Gastroesophageal sphincter (tissue), 3 donors: ENCODE measurements around the gene RAB25.

Experiments
- EP300 ChIP-seq: sonication (generic); formaldehyde crosslinking; IDR thresholded peaks from one replicate; pipeline ENCODE4 v1.6.1; 2017; ENCODE audit warnings: antibody characterized with exemption, mild to moderate bottlenecking
- POLR2A ChIP-seq, 2 donors: fragments of 450-650 bp; IDR thresholded peaks; one replicate each; pipeline ENCODE4 v1.6.1; 2017; ENCODE audit warnings: antibody characterized with exemption in 2 of 2, mild to moderate bottlenecking in 2 of 2, moderate library complexity in 1 of 2
- POLR2AphosphoS5 ChIP-seq: sonication (generic); formaldehyde crosslinking; IDR thresholded peaks from one replicate; pipeline ENCODE4 v1.6.1; 2017; ENCODE audit warnings: antibody characterized with exemption
- TF ChIP-seq, protein P1 (sequence below), 4 experiments: fragments of 200-600 bp in 2 of 4; fragments of 450-650 bp in 2 of 4; sonication (generic) in 1 of 4; IDR thresholded peaks; one replicate each; pipeline ENCODE4 v1.5.1; 2017 to 2019; ENCODE audit warnings: antibody characterized with exemption in 4 of 4, mild to moderate bottlenecking in 2 of 4, moderate library complexity in 2 of 4

DNA sequence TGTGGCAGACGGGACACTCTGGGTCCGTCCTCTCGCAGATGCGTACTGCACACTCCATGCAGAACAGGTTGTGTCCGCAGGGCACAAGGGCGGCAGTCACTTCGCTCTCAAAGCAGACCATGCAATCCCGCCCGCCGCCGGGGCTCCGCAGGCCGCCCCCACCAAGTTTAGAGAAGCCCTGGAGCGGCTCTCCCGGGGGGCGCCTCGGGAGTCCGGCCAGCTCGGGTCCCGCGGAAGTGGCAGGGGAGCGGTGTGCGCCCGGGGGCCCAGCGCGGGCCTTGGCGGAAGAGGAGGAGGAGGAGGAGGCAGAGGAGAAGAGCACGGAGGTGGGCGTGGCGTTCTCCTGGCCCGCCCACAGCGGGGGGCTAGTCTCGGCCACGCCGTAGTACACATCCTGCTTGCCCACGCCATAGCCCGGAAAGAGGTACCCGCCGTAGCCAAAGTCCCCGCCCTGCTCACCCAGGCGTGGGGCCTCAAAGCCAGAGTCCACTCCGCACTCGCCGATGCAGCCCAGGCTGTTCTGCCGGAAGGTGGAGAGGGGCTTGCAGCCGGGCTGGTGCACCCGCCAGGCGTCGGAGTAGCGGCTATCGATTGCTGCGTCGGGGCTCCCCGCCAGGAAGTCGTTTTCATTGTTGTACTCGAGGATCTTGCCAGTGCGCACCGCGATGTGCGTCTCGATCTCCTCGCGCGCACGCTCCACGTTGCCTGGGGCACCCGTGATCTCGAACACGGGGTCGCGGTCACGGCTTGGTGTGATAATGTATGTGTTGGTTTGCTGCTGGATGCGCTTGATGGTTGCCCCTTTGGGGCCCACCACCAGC, 15.9 kb downstream of the RAB25 start:
- TF ChIP-seq, protein P1, sequence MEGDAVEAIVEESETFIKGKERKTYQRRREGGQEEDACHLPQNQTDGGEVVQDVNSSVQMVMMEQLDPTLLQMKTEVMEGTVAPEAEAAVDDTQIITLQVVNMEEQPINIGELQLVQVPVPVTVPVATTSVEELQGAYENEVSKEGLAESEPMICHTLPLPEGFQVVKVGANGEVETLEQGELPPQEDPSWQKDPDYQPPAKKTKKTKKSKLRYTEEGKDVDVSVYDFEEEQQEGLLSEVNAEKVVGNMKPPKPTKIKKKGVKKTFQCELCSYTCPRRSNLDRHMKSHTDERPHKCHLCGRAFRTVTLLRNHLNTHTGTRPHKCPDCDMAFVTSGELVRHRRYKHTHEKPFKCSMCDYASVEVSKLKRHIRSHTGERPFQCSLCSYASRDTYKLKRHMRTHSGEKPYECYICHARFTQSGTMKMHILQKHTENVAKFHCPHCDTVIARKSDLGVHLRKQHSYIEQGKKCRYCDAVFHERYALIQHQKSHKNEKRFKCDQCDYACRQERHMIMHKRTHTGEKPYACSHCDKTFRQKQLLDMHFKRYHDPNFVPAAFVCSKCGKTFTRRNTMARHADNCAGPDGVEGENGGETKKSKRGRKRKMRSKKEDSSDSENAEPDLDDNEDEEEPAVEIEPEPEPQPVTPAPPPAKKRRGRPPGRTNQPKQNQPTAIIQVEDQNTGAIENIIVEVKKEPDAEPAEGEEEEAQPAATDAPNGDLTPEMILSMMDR (IDR thresholded peaks at IDR 0.05): peak in 2 of 4 experiments; percentile 12 to 20
- TF ChIP-seq EP300: no peak
- TF ChIP-seq POLR2AphosphoS5: peak; percentile 38
- peak; percentile 22 to 26 for TF ChIP-seq POLR2A (IDR thresholded peaks at IDR 0.05)
